GM19463 (cell line): Measurements from ENCODE around the gene PSMC3IP.

Source experiments
- ATAC-seq: cut with Tn5 transposase; IDR thresholded peaks from one replicate; pipeline ENCODE4 v1.9.1; 2021; ENCODE audit warnings: mild to moderate bottlenecking, moderate library complexity; ENCODE audit not compliant: unreplicated experiment

Gene PSMC3IP

DNA sequence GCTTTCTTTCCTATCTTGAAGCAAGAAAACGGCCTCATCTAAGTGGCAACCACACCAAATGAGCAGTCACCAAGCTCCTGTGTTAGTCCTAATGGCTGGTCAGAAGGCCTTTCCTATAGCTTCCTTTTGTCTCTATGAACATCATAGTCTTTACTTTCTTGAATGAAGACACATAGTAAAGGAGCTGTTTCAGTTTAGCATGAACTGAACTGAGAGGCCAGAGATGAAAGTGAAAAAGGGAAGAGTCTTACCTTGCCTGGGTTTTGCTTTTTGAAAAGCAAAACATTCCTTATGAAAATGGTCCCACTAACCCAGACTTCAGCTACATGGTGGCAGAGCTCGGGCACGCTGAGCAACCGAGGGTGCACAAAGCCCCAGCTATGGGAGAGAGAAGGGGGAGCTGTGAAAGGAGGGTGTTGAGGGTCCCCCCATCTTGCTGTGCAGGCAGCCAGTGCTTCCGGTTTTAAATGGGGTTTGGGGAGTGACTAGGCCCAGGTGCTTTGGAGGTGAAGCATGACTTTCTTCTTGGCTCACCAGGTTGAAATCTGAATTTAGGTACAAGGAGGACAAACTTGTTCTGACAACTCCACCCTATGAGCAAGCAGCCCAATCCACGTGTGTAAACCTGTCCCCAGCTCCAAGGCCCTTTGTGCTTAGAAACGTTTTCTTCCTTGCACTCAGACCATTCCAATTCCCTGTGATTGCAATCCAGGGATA, 9.1 kb upstream of the PSMC3IP start:
- no peak for ATAC-seq

DNA sequence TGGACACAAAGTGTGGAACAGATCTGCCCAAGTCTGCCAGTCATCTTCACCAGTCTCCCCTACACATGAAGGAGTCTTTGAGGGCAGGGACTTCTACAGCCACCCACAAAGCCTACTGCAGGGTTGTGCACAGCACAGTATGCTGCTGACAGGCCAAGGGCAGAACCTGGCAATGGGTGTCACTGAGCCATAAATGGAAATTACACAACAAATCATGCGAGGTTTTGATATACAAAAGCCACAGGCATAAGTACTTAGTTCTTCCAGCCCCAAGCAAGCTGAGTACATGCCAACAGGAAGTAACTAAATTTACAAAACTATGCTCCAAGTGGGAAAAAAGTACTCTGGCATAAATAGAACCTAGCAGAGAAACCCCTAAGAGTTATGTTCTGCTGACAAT, 7.8 kb upstream of the PSMC3IP start:
- ATAC-seq, result no peak

DNA sequence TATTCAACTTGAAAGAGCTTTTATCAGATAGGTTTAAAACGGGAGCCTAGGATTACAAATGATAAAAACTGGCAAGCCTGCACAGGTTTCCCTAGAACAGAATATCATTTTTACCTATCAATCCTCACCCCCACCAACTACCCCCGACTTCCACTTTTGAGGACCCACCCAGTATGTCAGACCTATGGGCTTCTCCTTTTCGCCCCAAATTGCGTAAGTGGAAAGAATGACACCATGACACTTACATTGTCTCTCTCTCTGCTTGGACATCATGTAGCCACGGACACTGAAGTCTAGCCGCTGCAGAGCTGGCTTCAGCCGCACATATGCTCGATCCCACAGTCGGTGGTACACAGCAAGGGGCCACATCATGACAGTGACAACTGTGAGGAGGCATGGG, 7.4 kb upstream of the PSMC3IP start:
- ATAC-seq, result no peak

DNA sequence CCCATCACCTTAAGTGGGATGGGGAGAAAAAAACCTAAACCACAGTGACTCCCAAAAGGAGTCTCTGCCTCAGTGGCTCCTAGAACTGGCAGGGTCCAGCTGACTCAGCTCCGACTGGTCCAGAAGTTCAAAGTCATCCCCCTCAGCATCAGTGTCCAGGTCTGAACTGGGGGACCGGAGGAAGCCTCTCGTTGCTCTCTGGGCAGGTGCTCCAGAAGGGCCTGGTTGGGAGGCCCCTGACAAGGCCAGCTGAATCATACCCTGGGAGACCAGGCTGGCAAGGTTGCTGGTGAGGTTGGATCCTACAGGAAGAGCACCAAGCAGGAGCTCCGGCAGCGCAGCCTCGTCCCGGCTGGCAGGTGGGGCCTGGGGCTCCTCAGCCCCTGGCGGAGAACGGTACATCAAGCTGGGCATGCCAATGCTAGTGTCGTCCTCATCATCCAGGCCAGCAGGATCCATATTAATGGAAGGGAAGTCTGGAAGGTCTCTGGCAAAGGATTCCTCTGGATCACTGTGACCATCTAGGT, 4.3 kb upstream of the PSMC3IP start:
- no peak for ATAC-seq

DNA sequence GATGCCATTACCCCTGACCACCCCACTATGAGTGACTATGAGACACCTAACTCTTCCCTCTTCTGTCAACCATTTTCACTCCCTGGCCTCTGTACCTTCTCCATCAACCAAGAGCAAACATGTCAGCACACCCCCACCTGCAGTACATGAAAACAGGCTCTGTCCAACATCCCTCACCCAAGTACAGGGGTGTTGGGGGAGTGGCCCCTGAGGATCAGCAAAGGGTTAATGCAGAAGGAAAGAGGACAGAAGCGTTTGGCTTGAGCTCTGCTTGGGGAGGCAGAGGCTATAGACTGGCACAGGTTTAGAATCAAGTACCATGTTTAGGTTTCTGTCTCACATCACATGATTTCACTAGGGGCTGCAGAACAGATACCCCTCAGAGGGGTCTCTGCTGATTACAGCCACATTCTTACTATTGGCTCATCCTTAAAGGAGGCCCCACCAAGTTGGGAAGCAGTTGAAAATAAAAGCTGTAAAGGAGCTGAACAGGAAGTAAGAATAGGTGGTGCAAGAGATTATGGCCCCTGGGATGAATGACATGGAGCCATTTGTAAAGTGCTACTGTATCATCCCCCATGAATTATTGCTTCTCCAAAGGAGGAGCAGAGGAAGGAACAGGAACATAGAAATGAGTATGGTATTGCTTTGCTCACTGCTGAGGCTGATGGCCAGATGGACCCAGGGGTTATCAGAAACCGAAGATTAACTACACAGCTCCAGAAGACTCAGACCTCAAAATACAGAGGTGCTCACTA, 2.4 kb upstream of the PSMC3IP start:
- ATAC-seq, result no peak

DNA sequence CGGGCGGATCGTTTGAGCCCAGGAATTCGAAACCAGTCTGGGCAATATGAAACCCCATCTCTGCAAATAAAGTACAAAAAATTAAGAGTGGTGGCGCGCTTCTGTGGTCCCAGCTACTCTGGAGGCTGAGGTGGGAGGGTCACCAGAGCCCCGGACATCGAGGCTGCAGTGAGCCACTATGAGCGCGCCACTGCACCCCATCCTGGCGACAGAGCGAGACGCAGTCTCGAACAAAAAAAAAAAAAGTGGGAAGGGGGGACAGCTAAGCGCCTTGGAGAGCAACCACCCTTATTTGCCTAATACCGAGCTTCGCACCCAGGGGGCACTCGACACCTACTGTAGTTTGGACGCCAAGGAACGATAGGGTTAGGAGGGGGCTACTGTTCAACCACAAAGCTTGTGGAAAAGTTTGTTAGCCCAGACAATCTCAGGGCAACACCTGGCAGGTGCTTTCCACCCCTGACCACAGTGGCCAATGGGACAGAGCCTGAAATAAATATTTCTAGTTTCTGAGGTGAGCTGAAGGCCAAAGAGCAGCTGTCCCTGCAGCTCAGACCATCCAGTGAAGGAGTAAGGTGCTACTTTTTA, 847 bp upstream of the PSMC3IP start:
- no peak for ATAC-seq

DNA sequence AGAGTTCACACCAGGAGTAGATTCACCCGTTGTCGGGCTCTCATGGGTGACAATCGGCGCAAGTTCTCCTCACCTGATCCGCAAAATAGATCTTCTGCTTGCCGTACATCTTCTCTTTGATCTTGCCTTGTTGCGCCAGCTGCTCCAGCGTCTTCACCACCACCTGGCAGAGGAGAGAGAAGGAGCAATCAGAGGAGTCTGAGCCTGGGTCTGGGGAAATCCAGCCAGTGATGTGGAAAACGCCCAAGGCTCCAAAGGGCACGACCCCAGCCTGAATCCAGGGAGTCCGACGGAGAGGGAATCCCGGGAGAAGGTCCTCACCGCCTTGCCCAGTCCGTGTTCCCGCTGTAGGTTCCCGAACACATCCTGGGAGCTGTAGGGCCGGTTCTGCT, 393 bp downstream of the PSMC3IP start:
- no peak for ATAC-seq

DNA sequence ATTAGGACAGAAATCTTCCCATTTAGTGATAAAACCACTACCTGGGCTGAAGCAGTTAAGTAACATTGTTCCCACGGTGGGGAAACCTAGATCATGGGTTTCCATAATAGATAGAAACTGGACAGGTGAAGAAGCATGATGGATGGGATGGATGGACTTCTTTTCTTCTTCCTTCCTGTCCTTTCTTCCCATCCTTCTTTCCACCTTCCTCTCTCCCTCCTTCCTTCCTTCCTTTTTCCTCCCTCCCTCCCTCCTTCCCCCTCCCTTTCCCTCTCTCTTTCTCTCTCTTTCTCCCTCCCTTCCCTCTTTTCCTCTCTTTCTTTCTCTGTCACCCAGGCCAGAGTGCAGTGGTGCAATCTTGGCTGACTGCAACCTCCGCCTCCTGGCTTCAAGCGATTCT, 3.1 kb downstream of the PSMC3IP start:
- no peak for ATAC-seq

DNA sequence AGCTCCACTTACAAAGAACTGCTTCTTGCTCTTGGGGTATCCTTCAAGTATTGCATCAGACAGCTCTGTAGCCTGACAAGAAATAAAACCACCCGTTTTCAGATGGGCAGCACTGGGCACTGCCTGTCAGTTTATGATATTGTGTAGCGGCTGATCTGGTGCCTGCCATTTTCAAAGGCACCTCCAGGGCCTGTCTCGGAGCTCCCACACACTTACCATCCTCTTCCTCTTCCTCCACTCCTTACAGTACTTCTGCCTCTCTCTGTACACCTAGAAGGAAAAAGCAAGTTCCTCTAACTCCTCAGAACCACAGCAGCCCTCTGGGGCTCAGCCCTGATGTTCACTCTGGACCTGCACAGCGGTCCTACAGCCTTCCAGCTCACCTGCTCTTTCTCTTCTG, 4.4 kb downstream of the PSMC3IP start:
- ATAC-seq, result no peak

DNA sequence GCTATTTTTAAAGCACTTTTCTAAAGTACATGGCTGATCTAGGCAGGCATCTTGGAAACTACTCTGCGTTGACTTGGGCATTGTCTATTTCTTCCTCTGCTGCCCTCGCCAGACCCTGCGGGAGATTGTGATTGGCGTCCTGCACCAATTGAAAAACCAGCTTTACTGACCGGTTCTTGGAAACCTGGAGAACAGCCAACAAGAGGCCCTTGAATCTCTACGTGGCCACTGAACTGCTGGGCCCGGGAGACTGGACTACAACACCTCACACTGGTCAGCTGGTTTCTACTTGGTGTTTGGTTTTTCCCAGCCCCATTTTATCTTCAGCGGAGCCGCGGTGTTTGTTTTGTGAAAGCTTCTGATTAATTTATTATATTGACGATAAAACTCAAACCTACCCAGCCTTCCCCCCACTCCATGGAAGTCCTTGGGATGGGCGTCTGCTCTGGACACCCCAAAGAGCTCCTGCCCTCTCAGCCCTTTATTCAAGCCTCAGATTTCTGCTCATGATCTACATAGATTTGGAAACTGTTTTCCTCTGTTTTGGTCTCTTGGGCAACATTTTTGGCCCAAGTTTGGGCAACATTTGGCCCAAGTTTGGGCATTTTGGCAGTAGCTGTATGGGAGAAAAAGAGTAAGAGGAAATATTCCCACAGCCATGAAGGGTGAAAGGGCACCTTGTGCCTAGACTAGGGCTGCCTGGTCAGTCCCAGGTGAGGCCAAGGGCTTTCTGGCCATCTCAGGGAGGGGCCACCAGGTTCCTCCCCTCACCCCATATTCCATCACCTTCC, 5.9 kb downstream of the PSMC3IP start:
- no peak for ATAC-seq

DNA sequence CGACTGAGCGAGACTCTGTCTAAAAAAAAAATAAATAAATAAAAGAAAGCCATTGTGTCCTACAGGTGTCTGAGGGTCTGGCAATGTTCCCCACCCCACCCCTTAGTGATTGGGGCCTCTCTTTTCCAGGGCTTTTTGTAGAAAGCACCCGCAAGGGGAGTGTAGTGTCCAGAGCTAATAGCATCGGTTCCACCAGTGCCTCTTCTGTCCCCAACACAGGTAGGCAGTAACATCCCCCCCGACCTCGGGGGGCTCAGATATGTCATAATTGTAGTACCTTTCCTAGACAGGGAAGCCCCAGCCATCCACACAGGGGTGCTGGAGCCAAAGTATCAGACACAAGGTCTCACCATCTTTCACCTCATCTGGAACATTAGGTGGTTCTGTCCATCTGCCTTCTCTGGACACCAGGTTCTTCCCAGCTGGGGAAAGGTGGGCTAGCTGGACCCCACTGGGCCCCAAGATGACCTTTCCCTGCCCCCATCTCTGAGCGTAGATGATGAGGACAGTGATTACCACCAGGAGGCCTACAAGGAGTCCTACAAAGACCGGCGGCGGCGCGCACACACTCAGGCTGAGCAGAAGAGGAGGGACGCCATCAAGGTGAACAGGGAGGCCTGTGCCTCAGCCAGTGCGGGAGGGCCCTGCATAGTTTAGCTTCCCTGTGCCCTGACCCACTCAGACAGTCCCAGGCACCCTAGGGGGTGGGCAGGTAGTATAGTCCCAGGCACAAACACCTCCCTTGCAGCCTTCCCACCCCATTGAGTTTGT, 9.0 kb downstream of the PSMC3IP start:
- no peak for ATAC-seq

DNA sequence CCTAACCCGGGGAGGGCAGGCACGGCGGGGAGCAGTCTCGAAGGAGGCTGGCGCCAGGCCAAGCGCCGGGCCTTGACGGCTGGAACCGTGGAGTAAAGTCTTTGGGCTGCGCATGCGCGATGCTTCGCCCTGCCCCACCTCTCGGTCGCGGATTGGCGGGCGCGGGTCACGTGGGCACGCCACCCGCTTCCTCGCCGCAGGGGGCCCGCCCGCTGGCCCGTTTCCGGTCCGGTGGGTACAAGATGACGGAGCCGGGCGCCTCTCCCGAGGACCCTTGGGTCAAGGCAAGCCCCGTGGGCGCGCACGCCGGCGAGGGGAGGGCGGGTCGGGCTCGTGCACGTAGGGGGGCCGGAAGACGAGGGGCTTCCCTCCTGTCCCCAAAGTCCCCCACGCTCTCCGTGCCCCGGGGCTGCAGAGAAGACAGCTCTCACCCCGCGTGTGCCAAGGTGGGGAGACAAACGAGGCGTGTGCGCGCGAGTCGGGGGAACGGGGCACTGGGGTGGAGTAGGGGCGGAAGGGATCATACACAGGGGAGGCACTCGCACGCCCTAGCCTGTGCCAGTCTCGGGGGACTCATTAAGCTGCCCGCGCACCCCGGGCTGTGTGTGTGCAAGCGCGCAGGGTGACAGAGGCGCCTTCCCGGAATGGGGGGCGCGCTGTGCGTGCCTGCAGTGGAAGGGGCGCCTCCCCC, 10.5 kb downstream of the PSMC3IP start, which contains the start of gene MLX:
MLX (plus strand) TSS at position 218 of the 691 bp plus-strand sequence; CDS start at position 243, 25 bp downstream.
- ATAC-seq, result peak; percentile 58

DNA sequence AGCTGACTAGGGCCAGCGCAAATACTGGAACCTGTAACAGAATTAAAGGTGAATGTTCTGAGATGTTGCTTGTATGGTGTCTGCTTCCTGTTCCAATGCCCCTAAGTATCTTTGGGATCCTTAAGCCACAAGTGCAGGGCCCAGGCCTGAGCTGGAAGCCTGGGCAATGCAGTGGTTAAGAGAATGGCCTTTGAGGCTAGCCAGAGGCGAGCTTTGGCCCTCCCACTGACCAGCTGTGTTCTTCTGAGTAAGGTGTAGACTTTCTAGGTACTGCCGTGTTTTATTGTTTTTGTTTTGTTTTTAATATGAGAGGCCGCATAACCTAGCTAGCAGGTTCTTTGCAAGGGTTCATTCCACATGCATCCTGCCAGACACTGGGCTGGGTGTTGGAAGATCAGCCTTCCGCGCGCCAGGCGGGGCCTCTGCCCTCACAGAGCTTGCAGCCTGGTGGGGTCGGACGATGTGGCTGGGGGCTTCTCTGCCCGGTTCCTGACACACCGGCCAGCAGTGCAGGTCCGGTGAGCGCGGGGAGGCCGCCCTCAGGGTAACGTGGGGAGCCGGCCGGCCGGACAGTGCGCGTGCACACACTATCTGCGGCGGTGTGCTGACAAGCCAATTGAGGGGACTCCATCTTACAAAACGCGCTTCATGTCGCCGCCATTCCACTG, 11.2 kb downstream of the PSMC3IP start:
- no peak for ATAC-seq

DNA sequence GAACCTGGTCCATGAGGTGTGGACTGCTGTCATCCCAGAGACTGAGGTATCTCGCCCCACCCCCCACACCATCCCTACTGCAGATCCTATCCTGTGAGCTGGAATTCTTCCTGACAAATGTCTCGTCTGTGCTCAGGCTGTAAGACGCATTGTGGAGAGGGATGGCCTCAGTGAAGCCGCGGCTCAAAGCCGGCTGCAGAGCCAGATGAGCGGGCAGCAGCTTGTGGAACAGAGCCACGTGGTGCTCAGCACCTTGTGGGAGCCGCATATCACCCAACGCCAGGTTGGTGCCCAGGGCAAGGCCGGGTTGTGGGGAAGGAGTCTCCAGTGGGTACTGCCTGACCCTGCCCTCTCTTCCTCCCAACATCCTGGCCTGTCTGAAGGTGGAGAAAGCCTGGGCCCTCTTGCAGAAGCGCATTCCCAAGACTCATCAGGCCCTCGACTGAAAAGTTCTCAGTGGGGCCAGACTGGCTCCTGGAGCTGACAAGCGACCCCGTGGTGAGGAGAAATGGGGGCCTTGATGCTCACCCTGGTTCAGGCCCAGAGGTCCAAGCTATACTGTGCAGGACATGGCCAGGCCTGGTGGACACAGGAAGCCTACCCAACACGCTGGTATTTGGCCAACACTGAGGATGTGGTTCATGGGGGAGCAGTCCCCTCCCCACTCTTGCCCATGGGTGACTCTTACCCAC, 11.9 kb downstream of the PSMC3IP start:
- ATAC-seq, result no peak

DNA sequence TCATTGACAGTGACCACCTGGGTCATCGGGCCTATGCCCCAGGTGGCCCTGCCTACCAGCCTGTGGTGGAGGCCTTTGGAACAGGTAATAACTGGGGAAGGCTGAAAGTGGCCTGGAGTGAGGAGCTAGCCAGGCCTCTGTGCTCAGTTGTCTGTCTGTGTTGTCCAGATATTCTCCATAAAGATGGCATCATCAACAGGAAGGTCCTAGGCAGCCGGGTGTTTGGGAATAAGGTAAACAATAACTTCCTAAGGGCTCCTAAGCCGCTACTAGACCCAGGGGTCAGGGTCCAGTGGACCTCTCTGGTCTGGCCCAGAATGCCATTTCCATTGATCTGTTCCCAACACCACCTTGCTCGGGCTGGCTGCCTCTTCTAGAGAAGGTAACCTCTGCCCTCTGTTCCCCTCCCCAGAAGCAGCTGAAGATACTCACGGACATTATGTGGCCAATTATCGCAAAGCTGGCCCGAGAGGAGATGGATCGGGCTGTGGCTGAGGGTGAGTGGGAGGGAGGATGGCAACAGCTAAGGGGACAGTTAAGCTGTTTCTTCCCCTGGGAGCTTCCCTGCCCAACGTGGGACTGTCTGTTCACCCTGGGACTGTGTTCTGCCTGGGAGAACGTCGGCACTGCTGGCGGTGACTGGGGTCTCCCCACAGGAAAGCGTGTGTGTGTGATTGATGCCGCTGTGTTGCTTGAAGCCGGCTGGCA, 12.6 kb downstream of the PSMC3IP start:
- no peak for ATAC-seq

DNA sequence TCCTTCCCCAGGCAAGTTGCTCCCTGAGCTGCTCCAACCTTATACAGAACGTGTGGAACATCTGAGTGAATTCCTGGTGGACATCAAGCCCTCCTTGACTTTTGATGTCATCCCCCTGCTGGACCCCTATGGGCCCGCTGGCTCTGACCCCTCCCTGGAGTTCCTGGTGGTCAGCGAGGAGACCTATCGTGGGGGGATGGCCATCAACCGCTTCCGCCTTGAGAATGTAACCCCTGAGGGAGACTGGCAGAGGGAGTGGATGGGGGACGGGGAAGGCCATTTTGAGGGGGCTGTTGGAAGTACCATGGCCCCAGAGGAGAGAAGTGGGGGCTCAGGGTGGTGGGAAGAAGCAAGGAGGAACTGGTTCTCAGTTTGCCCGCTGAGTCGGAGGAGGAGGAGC, 13.6 kb downstream of the PSMC3IP start:
- no peak for ATAC-seq

DNA sequence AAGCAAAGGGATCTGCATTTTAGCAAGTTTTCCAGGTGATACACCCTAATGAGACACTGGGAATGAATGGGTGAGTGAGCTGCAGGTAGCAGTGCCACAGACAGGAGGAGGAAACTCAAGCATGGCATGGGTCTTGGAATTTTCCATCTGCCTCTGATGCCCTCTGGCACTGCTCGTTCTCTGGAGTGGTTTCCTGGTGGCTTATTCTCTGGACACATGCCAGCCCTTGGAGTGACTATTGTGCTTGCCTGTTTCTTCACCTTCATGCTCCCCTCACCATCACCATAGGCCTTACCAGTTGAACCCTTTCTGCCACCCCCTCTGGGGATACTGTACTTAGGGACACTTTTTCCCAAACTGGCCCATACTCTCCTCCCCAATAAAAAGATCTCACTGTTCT, 14.0 kb downstream of the PSMC3IP start:
- no peak for ATAC-seq

DNA sequence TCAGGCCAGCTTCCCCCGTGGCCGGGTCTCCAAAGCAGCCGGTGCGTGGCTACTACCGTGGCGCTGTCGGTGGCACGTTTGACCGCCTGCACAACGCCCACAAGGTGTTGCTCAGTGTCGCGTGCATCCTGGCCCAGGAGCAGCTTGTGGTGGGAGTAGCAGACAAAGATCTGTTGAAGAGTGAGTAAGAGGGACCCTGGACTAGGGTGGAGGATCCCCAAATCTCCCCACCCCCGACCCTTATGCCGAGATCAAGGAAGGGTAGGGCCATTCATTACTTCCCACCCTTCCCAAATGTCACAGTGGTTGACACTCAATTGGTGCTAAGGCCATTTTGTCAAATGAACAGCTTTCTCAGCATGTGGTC, 14.4 kb downstream of the PSMC3IP start:
- no peak for ATAC-seq
